H9 (cell line): Measurements from ENCODE around the gene PACC1. TPM values are rescaled to one million over a fixed set of nuclear protein-coding genes. Genes with fewer than 3 reads are reported as not detected.

Source experiments
- DNase-seq: peaks from one replicate; pipeline ENCODE4 v3.0.0-alpha.2; 2017
- H2AFZ ChIP-seq: one replicate; pipeline ENCODE4 v1.6.1; 2013; ENCODE audit warnings: mild to moderate bottlenecking, low read length, control low read depth, moderate library complexity
- H2AK5ac ChIP-seq: 2 replicates; pipeline ENCODE4 v1.6.1; 2013; ENCODE audit warnings: low read length, control low read depth, mixed read lengths; ENCODE audit not compliant: insufficient read length
- H2BK120ac ChIP-seq: one replicate; pipeline ENCODE4 v1.6.1; 2013; ENCODE audit warnings: low read depth, mild to moderate bottlenecking, low read length, control low read depth, inconsistent platforms; ENCODE audit not compliant: poor library complexity, severe bottlenecking
- H2BK12ac ChIP-seq: 2 replicates; pipeline ENCODE4 v1.6.1; 2013; ENCODE audit warnings: low read length, control low read depth, mixed read lengths, low read depth; ENCODE audit not compliant: insufficient read length
- H2BK15ac ChIP-seq: 2 replicates; pipeline ENCODE4 v1.6.1; 2013; ENCODE audit warnings: low read depth, low read length, control low read depth
- H2BK20ac ChIP-seq: one replicate; pipeline ENCODE4 v1.6.1; 2013; ENCODE audit warnings: low read depth, mild to moderate bottlenecking, low read length, control low read depth, inconsistent platforms; ENCODE audit not compliant: poor library complexity, severe bottlenecking
- H2BK5ac ChIP-seq: 2 replicates; pipeline ENCODE4 v1.6.1; 2013; ENCODE audit warnings: low read length, control low read depth, mixed read lengths; ENCODE audit not compliant: insufficient read length
- H3K14ac ChIP-seq: 2 replicates; pipeline ENCODE4 v1.6.1; 2013; ENCODE audit warnings: low read length, control low read depth; ENCODE audit not compliant: insufficient read depth
- H3K18ac ChIP-seq: 2 replicates; pipeline ENCODE4 v1.6.1; 2013; ENCODE audit warnings: low read depth, mild to moderate bottlenecking, mixed read lengths, low read length, control low read depth; ENCODE audit not compliant: insufficient read length
- H3K23ac ChIP-seq: 2 replicates; pipeline ENCODE4 v1.6.1; 2013; ENCODE audit warnings: low read length, control low read depth, mixed read lengths, low read depth; ENCODE audit not compliant: insufficient read length
- H3K23me2 ChIP-seq: 2 replicates; pipeline ENCODE4 v1.6.1; 2013; ENCODE audit warnings: low read depth, mild to moderate bottlenecking, mixed read lengths, low read length, control low read depth; ENCODE audit not compliant: insufficient read length, poor library complexity, severe bottlenecking
- H3K27ac ChIP-seq: 2 replicates; pipeline ENCODE4 v1.5.1; 2013; ENCODE audit warnings: low read length, control low read depth, mixed read lengths, low read depth; ENCODE audit not compliant: insufficient read length
- H3K27me3 ChIP-seq: 2 replicates; pipeline ENCODE4 v1.6.1; 2013; ENCODE audit warnings: low read length, control low read depth, inconsistent platforms; ENCODE audit not compliant: insufficient read depth
- H3K4ac ChIP-seq: 2 replicates; pipeline ENCODE4 v1.6.1; 2013; ENCODE audit warnings: low read depth, mild to moderate bottlenecking, control low read depth, inconsistent platforms, low read length, moderate library complexity
- H3K4me1 ChIP-seq: 2 replicates; pipeline ENCODE4 v1.6.1; 2013; ENCODE audit warnings: low read length, control low read depth, inconsistent platforms; ENCODE audit not compliant: insufficient read depth
- H3K4me2 ChIP-seq: 2 replicates; pipeline ENCODE4 v1.6.1; 2013; ENCODE audit warnings: low read length, control low read depth, mixed read lengths; ENCODE audit not compliant: insufficient read length, insufficient read depth
- H3K56ac ChIP-seq: 2 replicates; pipeline ENCODE4 v1.6.1; 2013; ENCODE audit warnings: low read depth, mild to moderate bottlenecking, mixed read lengths, low read length, control low read depth; ENCODE audit not compliant: insufficient read length
- H3K79me1 ChIP-seq: 2 replicates; pipeline ENCODE4 v1.6.1; 2013; ENCODE audit warnings: low read depth, mild to moderate bottlenecking, moderate library complexity, low read length, control low read depth, inconsistent platforms; ENCODE audit not compliant: insufficient read depth, poor library complexity, severe bottlenecking
- H3K79me2 ChIP-seq: 2 replicates; pipeline ENCODE4 v1.6.1; 2013; ENCODE audit warnings: low read length, control low read depth, inconsistent platforms; ENCODE audit not compliant: insufficient read depth
- H3K9ac ChIP-seq: 2 replicates; pipeline ENCODE4 v1.6.1; 2013; ENCODE audit warnings: low read length, control low read depth, mixed read lengths; ENCODE audit not compliant: insufficient read length; ENCODE audit errors: extremely low read depth
- H3K9me3 ChIP-seq: one replicate; pipeline ENCODE4 v1.6.1; 2013; ENCODE audit warnings: low read depth, low read length, inconsistent platforms; ENCODE audit not compliant: control insufficient read depth
- H3T11ph ChIP-seq: one replicate; pipeline ENCODE4 v1.6.1; 2013; ENCODE audit warnings: mild to moderate bottlenecking, low read length, control low read depth, inconsistent platforms
- H4K20me1 ChIP-seq: one replicate; pipeline ENCODE4 v1.6.1; 2013; ENCODE audit not compliant: control insufficient read depth, insufficient read length, insufficient read depth
- H4K5ac ChIP-seq: 2 replicates; pipeline ENCODE4 v1.6.1; 2013; ENCODE audit warnings: low read depth, mild to moderate bottlenecking, mixed read lengths, low read length, control low read depth; ENCODE audit not compliant: insufficient read length
- H4K8ac ChIP-seq: replicated peaks from 2 replicates; pipeline ENCODE4 v1.6.1; 2013; ENCODE audit warnings: low read length, control low read depth, mixed read lengths, low read depth; ENCODE audit not compliant: insufficient read length
- H4K91ac ChIP-seq: 2 replicates; pipeline ENCODE4 v1.6.1; 2013; ENCODE audit warnings: low read depth, mild to moderate bottlenecking, moderate library complexity, mixed read lengths, low read length, control low read depth; ENCODE audit not compliant: insufficient read length
- H3K27ac Mint-ChIP-seq, 3 experiments: 2 replicates in 2 of 3; 3 replicates in 1 of 3; pipeline ENCODE4 v1.8.0; 2020 to 2021; ENCODE audit warnings: mixed read lengths in 3 of 3, mild to moderate bottlenecking in 1 of 3, moderate library complexity in 1 of 3
- H3K27me3 Mint-ChIP-seq: 2 replicates; pipeline ENCODE4 v1.8.0; 2021; ENCODE audit warnings: low read depth, mild to moderate bottlenecking, moderate library complexity, mixed read lengths
- H3K36me3 Mint-ChIP-seq, 3 experiments: 2 replicates in 2 of 3; 3 replicates in 1 of 3; pipeline ENCODE4 v1.8.0; 2020 to 2021; ENCODE audit warnings: low read depth in 3 of 3, mixed read lengths in 3 of 3; ENCODE audit not compliant: insufficient read depth in 1 of 3
- H3K4me1 Mint-ChIP-seq, 2 experiments: 2 replicates each; pipeline ENCODE4 v1.8.0; 2020; ENCODE audit warnings: mixed read lengths in 2 of 2
- H3K4me3 Mint-ChIP-seq, 2 experiments: 2 replicates in 1 of 2; 3 replicates in 1 of 2; pipeline ENCODE4 v1.8.0; 2020 to 2021; ENCODE audit warnings: mild to moderate bottlenecking in 2 of 2, mixed read lengths in 2 of 2, moderate library complexity in 1 of 2
- H3K9me3 Mint-ChIP-seq, 2 experiments: 2 replicates in 1 of 2; 3 replicates in 1 of 2; pipeline ENCODE4 v1.8.0; 2020; ENCODE audit warnings: mild to moderate bottlenecking in 2 of 2, mixed read lengths in 2 of 2, moderate library complexity in 1 of 2
- WGBS: extraction: QIAGEN DNeasy Blood & Tissue Kit; methylation state at CpG from one replicate; pipeline ENCODE4 v1.1.7; 2013; ENCODE audit warnings: missing lambda C conversion rate, low lambda C conversion rate, mixed read lengths; ENCODE audit not compliant: insufficient read length; ENCODE audit errors: extremely low coverage; 5-methylcytosine and 5-hydroxymethylcytosine counted together
- total RNA-seq: library from RNA; stranded (reverse); gene quantifications from 2 replicates; pipeline ENCODE4 v1.2.1, GENCODE V29; 2021
- TF ChIP-seq, protein P1 (sequence below): fragments of 200-600 bp; sonication (generic); conservative IDR thresholded peaks from 3 replicates; pipeline ENCODE4 v1.8.0; 2021; ENCODE audit warnings: antibody characterized with exemption, mild to moderate bottlenecking

The PACC1 gene
- total RNA-seq, 1 experiment from 2014 or later: 10.9 TPM

- no peaks in the 10 kb centered on the region for H3K9me3 Mint-ChIP-seq
- Histone ChIP-seq H2BK12ac (no peak overlapping the region), H3K14ac (no peak overlapping the region; the same call in 1 of the 2 replicates), H4K91ac (no peak overlapping the region), H3K23ac (no peak overlapping the region), H4K20me1 (no peaks in the 10 kb centered on the region), H4K8ac (no peak overlapping the region), H3K4me2 (no peak overlapping the region), H3K56ac (no peak overlapping the region), H3K9me3 (no peaks in the 10 kb centered on the region), H3K23me2 (no peaks in the 10 kb centered on the region), H3K9ac (no peak overlapping the region), H3K18ac (no peak overlapping the region), H3K4ac (no peak overlapping the region), H2BK120ac (no peak overlapping the region), H3T11ph (no peak overlapping the region), H3K27me3 (no peaks in the 10 kb centered on the region), H3K27ac (no peak overlapping the region), H2AK5ac (no peak overlapping the region), H2BK15ac (no peak overlapping the region), H2AFZ (no peak overlapping the region), H2BK5ac (no peak overlapping the region), H2BK20ac (no peak overlapping the region), H3K79me2 (no peaks in the 10 kb centered on the region), H4K5ac (no peak overlapping the region), H3K79me1 (no peaks in the 10 kb centered on the region), H3K4me1 (no peaks in the 10 kb centered on the region)
- peak overlapping the region in 1 of 3 experiments; percentile 39; a peak in 1 of 7 replicates for H3K27ac Mint-ChIP-seq
- H3K4me1 Mint-ChIP-seq: peaks cover 3 to 4% of the 10 kb centered on the region in 2 experiments; a peak in 3 of 4 replicates
- DNase-seq: no peak
- H3K4me3 Mint-ChIP-seq: no peak overlapping the region
- no peaks in the 10 kb centered on the region for H3K27me3 Mint-ChIP-seq
- no CpG with 5 or more reads among the region's 4 CpGs for WGBS
- H3K36me3 Mint-ChIP-seq: peaks cover 38 to 83% (median 58%) of the 10 kb centered on the region in 3 experiments
- TF ChIP-seq, protein P1, sequence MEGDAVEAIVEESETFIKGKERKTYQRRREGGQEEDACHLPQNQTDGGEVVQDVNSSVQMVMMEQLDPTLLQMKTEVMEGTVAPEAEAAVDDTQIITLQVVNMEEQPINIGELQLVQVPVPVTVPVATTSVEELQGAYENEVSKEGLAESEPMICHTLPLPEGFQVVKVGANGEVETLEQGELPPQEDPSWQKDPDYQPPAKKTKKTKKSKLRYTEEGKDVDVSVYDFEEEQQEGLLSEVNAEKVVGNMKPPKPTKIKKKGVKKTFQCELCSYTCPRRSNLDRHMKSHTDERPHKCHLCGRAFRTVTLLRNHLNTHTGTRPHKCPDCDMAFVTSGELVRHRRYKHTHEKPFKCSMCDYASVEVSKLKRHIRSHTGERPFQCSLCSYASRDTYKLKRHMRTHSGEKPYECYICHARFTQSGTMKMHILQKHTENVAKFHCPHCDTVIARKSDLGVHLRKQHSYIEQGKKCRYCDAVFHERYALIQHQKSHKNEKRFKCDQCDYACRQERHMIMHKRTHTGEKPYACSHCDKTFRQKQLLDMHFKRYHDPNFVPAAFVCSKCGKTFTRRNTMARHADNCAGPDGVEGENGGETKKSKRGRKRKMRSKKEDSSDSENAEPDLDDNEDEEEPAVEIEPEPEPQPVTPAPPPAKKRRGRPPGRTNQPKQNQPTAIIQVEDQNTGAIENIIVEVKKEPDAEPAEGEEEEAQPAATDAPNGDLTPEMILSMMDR: no peak
These were observed 33.2 kb downstream of the PACC1 start for GRCh38 chr1:212381397-212382035.
